Midbrain (tissue), 1 donor: ENCODE results near the gene CCL25.
"Not testable (repeated sequence)": the region's sequence is repeated elsewhere in the genome, so short reads cannot be mapped to it uniquely, and the experiment has no call there.

Experiments used
- DNase-seq: peaks from one replicate; lab custom pipeline; 2025; lab: John Stamatoyannopoulos, UW

Gene CCL25

GRCh38 chr19:8052464-8052859 is at the start of gene CCL25:
Gene CCL25, plus strand, starts transcription at chr19:8052760. Its CDS starts 290 bp downstream, at chr19:8053050.
- DNase-seq: no peak

- DNase-seq: no peak
These were observed 48.6 kb upstream of the CCL25 start for GRCh38 chr19:8004001-8004400.

GRCh38 chr19:8004723-8005513 is 47.6 kb upstream of the CCL25 start:
- DNase-seq: no peak

- DNase-seq: peak; percentile 86
These were observed 46.9 kb upstream of the CCL25 start, which contains the start of gene ELAVL1 for GRCh38 chr19:8005534-8006256. Gene ELAVL1, minus strand, starts transcription at chr19:8005641. Its CDS starts 13,826 bp downstream, at chr19:7991815.

- DNase-seq: no peak
These were observed 34.8 kb upstream of the CCL25 start for GRCh38 chr19:8017808-8018207.

- no peak for DNase-seq
These were observed 31.9 kb upstream of the CCL25 start for GRCh38 chr19:8020681-8021080.

- DNase-seq: no peak
These were observed 31.2 kb upstream of the CCL25 start for GRCh38 chr19:8021374-8021773.

- no peak for DNase-seq
These were observed 30.3 kb upstream of the CCL25 start for GRCh38 chr19:8022275-8022674.

GRCh38 chr19:8023371-8023770 is 29.2 kb upstream of the CCL25 start:
- DNase-seq: no peak

GRCh38 chr19:8024256-8024655 is 28.3 kb upstream of the CCL25 start:
- DNase-seq: not testable (repeated sequence)

GRCh38 chr19:8025316-8025715 is 27.2 kb upstream of the CCL25 start:
- no peak for DNase-seq

- DNase-seq: no peak
These were observed 23.5 kb upstream of the CCL25 start for GRCh38 chr19:8028951-8029491.

- DNase-seq: no peak
These were observed 21.6 kb upstream of the CCL25 start for GRCh38 chr19:8030960-8031359.

- not testable (repeated sequence) for DNase-seq
These were observed 19.0 kb upstream of the CCL25 start for GRCh38 chr19:8033287-8034177.

GRCh38 chr19:8034178-8034525 is 18.4 kb upstream of the CCL25 start:
- DNase-seq: no peak

- no peak for DNase-seq
These were observed 16.0 kb upstream of the CCL25 start for GRCh38 chr19:8036434-8037099.

GRCh38 chr19:8038815-8039214 is 13.7 kb upstream of the CCL25 start:
- DNase-seq: no peak

- no peak for DNase-seq
These were observed 13.3 kb upstream of the CCL25 start for GRCh38 chr19:8039231-8039630.

- DNase-seq: no peak
These were observed 11.0 kb upstream of the CCL25 start for GRCh38 chr19:8041531-8041931.

- no peak for DNase-seq
These were observed 9.7 kb upstream of the CCL25 start for GRCh38 chr19:8042900-8043299.

- no peak for DNase-seq
These were observed 8.5 kb upstream of the CCL25 start for GRCh38 chr19:8044018-8044417.
